Spleen (tissue), 11 donors: ENCODE data around the gene PMM1. TPM values are rescaled to one million over a fixed set of nuclear protein-coding genes. Genes with fewer than 3 reads are reported as not detected.
A peak's percentile ranks its signal among the peaks of the same experiment; 100 is the strongest.
"Not testable (repeated sequence)": the region's sequence is repeated elsewhere in the genome, so short reads cannot be mapped to it uniquely, and the experiment has no call there.

ENCODE experiments used
- DNase-seq: peaks from one replicate; pipeline ENCODE4 v3.0.0-alpha.2; 2020
- H3K27ac ChIP-seq, 8 donors: fragments of 200-600 bp; sonication (generic) in 7 of 8; 1 replicate in 4 of 8; 2 replicates in 4 of 8; pipeline versions ENCODE4 v1.5.0 to v1.8.0; 2016 to 2021; ENCODE audit warnings: inconsistent platforms in 4 of 8, mild to moderate bottlenecking in 4 of 8, moderate library complexity in 1 of 8
- H3K27me3 ChIP-seq, 7 donors: fragments of 200-600 bp; sonication (generic) in 6 of 7; replicated peaks in 1 of 7; 1 replicate in 4 of 7; 2 replicates in 3 of 7; pipeline versions ENCODE4 v1.5.0 to v1.8.0; 2016 to 2021; ENCODE audit warnings: inconsistent platforms in 3 of 7, mild to moderate bottlenecking in 1 of 7
- H3K36me3 ChIP-seq, 6 donors: fragments of 200-600 bp; sonication (generic) in 5 of 6; 1 replicate in 4 of 6; 2 replicates in 2 of 6; pipeline versions ENCODE4 v1.5.0 to v1.8.0; 2016 to 2021; ENCODE audit warnings: inconsistent platforms in 2 of 6
- H3K4me1 ChIP-seq, 6 donors: fragments of 200-600 bp; sonication (generic) in 5 of 6; 1 replicate in 3 of 6; 2 replicates in 3 of 6; pipeline versions ENCODE4 v1.5.0 to v1.8.0; 2016 to 2021; ENCODE audit warnings: inconsistent platforms in 3 of 6
- H3K4me3 ChIP-seq, 8 donors: fragments of 200-600 bp; sonication (generic) in 7 of 8; 1 replicate in 4 of 8; 2 replicates in 4 of 8; pipeline versions ENCODE4 v1.5.0 to v1.8.0; 2016 to 2021; ENCODE audit warnings: inconsistent platforms in 4 of 8, mild to moderate bottlenecking in 4 of 8, moderate library complexity in 2 of 8
- H3K9me3 ChIP-seq, 8 donors: fragments of 200-600 bp; sonication (generic) in 7 of 8; 1 replicate in 4 of 8; 2 replicates in 4 of 8; pipeline versions ENCODE4 v1.5.0 to v1.8.0; 2016 to 2021; ENCODE audit warnings: inconsistent platforms in 4 of 8
- CTCF ChIP-seq, 11 experiments: fragments of 200-600 bp in 7 of 11; fragments of 450-650 bp in 4 of 11; sonication (generic) in 4 of 11; IDR thresholded peaks in 8 of 11; conservative IDR thresholded peaks in 3 of 11; 1 replicate in 7 of 11; 2 replicates in 4 of 11; pipeline versions ENCODE4 v1.4.0 to v1.8.0; 2016 to 2021; ENCODE audit warnings: antibody characterized with exemption in 11 of 11, inconsistent platforms in 4 of 11, mild to moderate bottlenecking in 1 of 11
- POLR2A ChIP-seq, 3 donors: fragments of 450-650 bp; IDR thresholded peaks; one replicate each; pipeline ENCODE4 v1.5.1; 2017; ENCODE audit warnings: antibody characterized with exemption in 3 of 3, mild to moderate bottlenecking in 1 of 3
- POLR2AphosphoS5 ChIP-seq, 3 donors: sonication (generic); formaldehyde crosslinking; IDR thresholded peaks; one replicate each; pipeline ENCODE4 v1.5.1; 2017; ENCODE audit warnings: antibody characterized with exemption in 3 of 3
- WGBS, 5 donors: extraction: QIAGEN DNeasy Blood & Tissue Kit in 3 of 5; methylation state at CpG; one replicate each; pipeline versions ENCODE4 v1.1.5 to v1.1.7; 2013 to 2018; 5-methylcytosine and 5-hydroxymethylcytosine counted together
- intact Hi-C: fragments of 100-400 bp; cut with DNase I; formaldehyde crosslinking; loops from one replicate; pipeline ENCODE4 v1.15.0; 2023; ENCODE audit warnings: low total_unique reads
- polyA plus RNA-seq, 3 donors: library from polyadenylated mRNA; stranded (reverse); fragments of 200-250 nt; gene quantifications; one replicate each; pipeline ENCODE4 v1.2.1, GENCODE V29; 2013
- total RNA-seq, 7 donors: library from RNA; depleted of rRNA in 3 of 7; stranded (reverse); fragments of >200 nt in 3 of 7; fragmentation: NEBNext Ultra II Directional in 4 of 7; extraction: Animal tissue kit (Norgen Biotek cat#: 25700) in 4 of 7; gene quantifications; one replicate each; pipeline versions ENCODE4 v1.1.0 to v1.2.1, GENCODE V29; 2016 to 2021
- donor health status: healthy with polysubstance abuse.
- donor health status: DM: no; HTN: no; CAD: no; lungs with moderate emphysema.
- donor health status: DM: no; HTN: no; CAD: no.
- donor health status: Bipolar disorder and iron deficiency.
- donor health status: healthy.
- donor health status: DM: no; HTN: no; CAD: no.
- donor health status: DM: yes; HTN: yes; CAD: no.

PMM1 gene
- total and polyA plus RNA-seq, 10 donors, result 15.1 to 25.0 (median 17.0) TPM

DNA sequence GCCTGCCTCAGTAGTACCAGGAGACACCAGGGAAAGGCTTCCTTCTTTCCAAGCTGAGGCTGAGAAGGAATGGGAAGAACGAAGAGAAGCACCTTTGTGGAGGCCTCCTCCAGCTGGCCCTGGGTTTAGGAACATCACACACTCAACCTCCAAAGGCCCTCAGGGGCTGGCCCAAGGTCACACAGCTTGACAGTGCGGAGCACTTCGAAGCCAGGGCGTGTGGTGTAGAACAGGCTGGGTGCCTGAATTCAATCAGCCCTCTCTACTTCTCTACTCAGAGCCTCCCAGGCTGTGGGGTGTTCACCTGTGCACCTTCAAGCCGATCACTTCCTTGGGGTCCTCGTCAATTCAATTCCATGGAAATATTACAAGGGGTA is 29.6 kb downstream of the PMM1 start:
- no peaks in the 10 kb centered on the region for H3K36me3 ChIP-seq
- 67 to 80% (median 73%) methylated on average over 6 of the region's 6 CpGs for WGBS, 5 donors
- H3K4me3 ChIP-seq, result no peak overlapping the region
- H3K4me1 ChIP-seq, result peaks cover 0 to 5% (median 0%) of the 10 kb centered on the region in 6 donors
- H3K9me3 ChIP-seq, result no peaks in the 10 kb centered on the region
- H3K27ac ChIP-seq, result no peak overlapping the region
- TF ChIP-seq POLR2A (IDR thresholded peaks at IDR 0.05), result no peak
- H3K27me3 ChIP-seq, result peaks cover 0 to 76% (median 13%) of the 10 kb centered on the region in 7 donors
- no peak for DNase-seq
- intact Hi-C loops, result no loop called here

DNA sequence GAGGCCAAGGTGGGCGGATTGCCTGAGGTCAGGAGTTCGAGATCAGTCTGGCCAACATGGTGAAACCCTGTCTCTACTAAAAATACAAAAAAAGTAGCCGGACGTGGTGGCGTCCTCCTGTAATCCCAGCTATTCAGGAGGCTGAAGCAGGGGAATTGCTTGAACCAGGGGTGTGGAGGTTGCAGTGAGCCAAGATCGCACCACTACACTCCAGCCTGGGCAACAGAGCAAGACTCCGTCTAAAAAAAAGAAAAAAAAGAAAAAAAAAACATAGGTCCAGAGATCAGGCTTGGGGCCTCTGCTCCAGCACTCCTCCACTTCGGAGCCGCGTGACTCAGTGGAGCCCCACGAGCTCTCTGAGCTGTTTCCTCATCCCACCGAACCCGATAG is 31.4 kb downstream of the PMM1 start:
- 89 to 94% (median 92%) methylated on average over 13 of the region's 13 CpGs for WGBS, 5 donors
- intact Hi-C loops, H3K36me3 ChIP-seq, H3K4me3 ChIP-seq, DNase-seq, H3K9me3 ChIP-seq, H3K4me1 ChIP-seq, H3K27ac ChIP-seq: not testable (repeated sequence)
- peaks cover 0 to 72% (median 13%) of the 10 kb centered on the region in 7 donors for H3K27me3 ChIP-seq

DNA sequence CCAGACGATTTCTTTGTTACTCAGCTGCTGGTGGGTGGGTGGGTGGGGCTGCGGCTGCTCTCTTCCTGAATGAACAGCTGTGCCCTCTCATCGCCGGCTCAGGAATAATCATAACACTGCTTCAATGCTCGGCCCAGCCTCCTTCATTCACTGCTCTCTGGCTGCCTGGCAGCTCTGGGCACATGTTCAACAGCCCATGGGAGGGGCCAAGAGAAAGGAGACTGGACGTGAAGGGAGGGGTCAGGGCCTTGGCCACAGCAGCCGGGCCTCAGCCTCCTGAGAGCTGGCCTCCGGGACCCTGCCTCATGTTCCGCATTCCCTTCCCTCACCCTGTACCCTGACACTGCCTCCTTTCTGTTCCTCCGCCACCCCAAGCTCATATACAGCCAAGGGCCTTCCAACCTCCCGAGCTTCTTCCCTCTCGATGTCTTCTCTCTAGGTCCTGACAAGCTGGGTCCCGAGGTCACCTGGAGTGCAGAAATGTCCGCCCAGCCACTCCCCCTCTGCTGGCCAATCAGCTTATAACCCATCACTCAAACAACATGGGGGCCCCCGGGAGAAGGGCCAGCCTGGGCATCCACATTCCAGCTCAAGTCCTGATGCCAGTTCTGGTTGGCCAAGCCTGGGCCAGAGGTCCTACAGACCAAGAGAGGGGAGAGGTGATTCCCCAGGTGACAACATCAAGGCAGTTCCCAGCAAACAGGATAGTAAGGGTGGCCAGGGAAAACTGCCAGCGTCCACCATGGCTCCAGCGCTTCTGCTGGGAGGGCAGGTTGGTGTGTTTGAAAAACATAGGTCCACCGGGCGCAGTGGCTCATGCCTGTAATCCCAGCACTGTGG is 32.0 kb downstream of the PMM1 start:
- WGBS, 5 donors, result 50 to 69% (median 56%) methylated on average over 19 of the region's 19 CpGs
- Histone ChIP-seq H3K36me3 (no peaks in the 10 kb centered on the region), H3K4me3 (no peak overlapping the region), H3K27ac (peak overlapping the region in 1 of 8 donors; percentile 3), H3K9me3 (no peaks in the 10 kb centered on the region), H3K4me1 (peaks cover 0 to 4% (median 0%) of the 10 kb centered on the region in 6 donors), H3K27me3 (peaks cover 0 to 66% (median 13%) of the 10 kb centered on the region in 7 donors)
- intact Hi-C loops, result no loop called here
- DNase-seq, result no peak
- TF ChIP-seq POLR2AphosphoS5 (IDR thresholded peaks at IDR 0.05) (no peak), CTCF (IDR thresholded peaks at IDR 0.05 in 8 of 11, conservative IDR thresholded peaks at IDR 0.05 in 3 of 11) (no peak), POLR2A (IDR thresholded peaks at IDR 0.05) (no peak)

DNA sequence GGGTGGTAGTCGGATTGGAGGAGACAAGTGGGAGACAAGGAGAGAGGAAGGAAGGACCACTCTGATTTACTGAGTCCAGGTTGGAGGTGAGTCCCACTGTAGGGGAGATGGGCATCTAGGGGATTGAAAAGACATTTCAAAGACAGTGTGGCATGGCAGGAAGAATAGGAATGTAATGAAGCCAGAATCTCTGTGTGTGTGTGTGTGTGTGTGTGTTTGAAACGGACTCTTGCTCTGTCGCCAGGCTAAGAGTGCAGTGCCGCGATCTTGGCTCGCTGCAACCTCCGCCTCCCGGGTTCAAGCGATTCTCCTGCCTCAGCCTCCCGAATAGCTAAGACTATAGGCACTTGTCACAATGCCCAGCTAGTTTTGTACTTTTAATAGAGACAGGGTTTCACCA is 33.1 kb downstream of the PMM1 start:
- no peak for DNase-seq
- Histone ChIP-seq H3K36me3 (no peaks in the 10 kb centered on the region), H3K4me3 (no peak overlapping the region), H3K27ac (no peak overlapping the region), H3K27me3 (peaks cover 0 to 56% (median 13%) of the 10 kb centered on the region in 7 donors), H3K9me3 (no peaks in the 10 kb centered on the region), H3K4me1 (peaks cover 0 to under 1% (median 0%) of the 10 kb centered on the region in 6 donors)
- WGBS, 5 donors, result 81 to 90% (median 88%) methylated on average over 10 of the region's 10 CpGs
- intact Hi-C loops, result no loop called here
- no peak for TF ChIP-seq POLR2AphosphoS5 (IDR thresholded peaks at IDR 0.05)
- no peak for TF ChIP-seq CTCF (IDR thresholded peaks at IDR 0.05 in 8 of 11, conservative IDR thresholded peaks at IDR 0.05 in 3 of 11)
- TF ChIP-seq POLR2A (IDR thresholded peaks at IDR 0.05), result no peak

DNA sequence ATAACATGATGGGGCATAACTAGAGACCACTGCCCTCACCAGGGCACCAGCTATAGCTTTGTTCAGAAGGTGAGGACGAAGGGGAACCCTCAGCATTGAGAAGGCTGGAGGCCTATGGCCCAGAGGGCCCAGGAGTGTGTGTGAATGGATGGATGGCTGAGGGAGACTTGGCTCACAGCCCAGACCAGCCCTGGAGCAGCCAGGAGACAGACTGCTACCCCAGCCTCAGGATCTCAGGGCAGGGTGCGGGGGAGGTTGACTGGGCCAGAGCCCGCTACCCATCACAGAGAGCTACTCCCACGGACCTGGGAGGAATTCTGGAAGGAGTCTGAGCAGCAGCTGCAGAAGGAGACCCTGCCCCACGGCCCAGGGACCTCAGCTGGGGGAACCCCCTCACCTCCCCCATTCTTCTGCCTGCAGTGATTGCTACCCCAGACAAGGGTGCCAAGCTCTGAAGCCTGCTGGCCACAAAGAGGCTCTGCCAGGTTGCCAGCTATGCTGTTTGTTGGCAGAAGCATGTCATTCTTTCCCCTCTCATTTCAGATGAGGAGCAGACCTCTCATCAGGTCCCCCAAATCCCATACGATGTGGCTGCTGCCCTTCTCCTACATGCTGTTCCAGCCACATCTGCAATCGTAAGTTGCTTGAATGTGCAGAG is 34.2 kb downstream of the PMM1 start:
- TF ChIP-seq CTCF (IDR thresholded peaks at IDR 0.05 in 8 of 11, conservative IDR thresholded peaks at IDR 0.05 in 3 of 11) (no peak), POLR2A (IDR thresholded peaks at IDR 0.05) (no peak), POLR2AphosphoS5 (IDR thresholded peaks at IDR 0.05) (no peak)
- no peak overlapping the region for H3K4me3 ChIP-seq
- H3K27me3 ChIP-seq, result peaks cover 0 to 45% (median 10%) of the 10 kb centered on the region in 7 donors
- H3K4me1 ChIP-seq, result no peaks in the 10 kb centered on the region
- WGBS, 5 donors, result 75 to 79% (median 77%) methylated on average over 6 to 7 of the region's 7 CpGs
- no peaks in the 10 kb centered on the region for H3K36me3 ChIP-seq
- intact Hi-C loops, result no loop called here
- no peak overlapping the region for H3K27ac ChIP-seq
- no peaks in the 10 kb centered on the region for H3K9me3 ChIP-seq
- no peak for DNase-seq
